A673 (cell line): ENCODE results near the gene CEP164. TPM values are rescaled to one million over a fixed set of nuclear protein-coding genes. Genes with fewer than 3 reads are reported as not detected.

Source experiments
- BruUV-seq: library from RNA; stranded (reverse); fragments of 400-500 nt; replicated peaks from 2 replicates; lab custom pipeline; 2021; lab: Mats Ljungman, UMichigan
- CTCF ChIA-PET: fragments of 300-600 bp; sonication (Branson Sonifier 250); formaldehyde crosslinking; loops from one replicate; lab custom pipeline; 2022; ENCODE audit warnings: antibody characterized with exemption; lab: Charles Lee
- POLR2A ChIA-PET: fragments of 300-600 bp; sonication (Branson Sonifier 250); formaldehyde crosslinking; loops from one replicate; lab custom pipeline; 2022; ENCODE audit warnings: antibody characterized with exemption; ENCODE audit not compliant: low non-redundant PET; lab: Charles Lee
- DNase-seq: peaks from one replicate; pipeline ENCODE4 v3.0.0-alpha.2; 2015; ENCODE audit warnings: low spot score
- H3K27ac ChIP-seq: fragments of 200-600 bp; sonication (generic); 2 replicates; pipeline ENCODE4 v1.5.1; 2016; ENCODE audit warnings: mixed run types, low read depth, mild to moderate bottlenecking, mixed read lengths, antibody characterized with exemption, low read length; ENCODE audit not compliant: poor library complexity, severe bottlenecking
- H3K27me3 ChIP-seq: fragments of 200-600 bp; sonication (generic); replicated peaks from 2 replicates; pipeline ENCODE4 v1.6.1; 2017; ENCODE audit warnings: mixed run types, low read depth, mild to moderate bottlenecking, mixed read lengths, antibody characterized with exemption, low read length; ENCODE audit not compliant: insufficient read depth, poor library complexity
- H3K36me3 ChIP-seq: fragments of 200-600 bp; sonication (generic); 2 replicates; pipeline ENCODE4 v1.6.1; 2016; ENCODE audit warnings: mixed run types, mild to moderate bottlenecking, mixed read lengths, antibody characterized with exemption, low read length; ENCODE audit not compliant: insufficient read depth, poor library complexity, severe bottlenecking
- H3K4me1 ChIP-seq: fragments of 200-600 bp; sonication (generic); 2 replicates; pipeline ENCODE4 v1.6.1; 2017; ENCODE audit warnings: mixed run types, mild to moderate bottlenecking, mixed read lengths, antibody characterized with exemption, low read length; ENCODE audit not compliant: insufficient read depth, poor library complexity, severe bottlenecking
- H3K4me3 ChIP-seq: fragments of 200-600 bp; sonication (generic); 2 replicates; pipeline ENCODE4 v1.5.1; 2016; ENCODE audit warnings: low read depth, mixed run types, mild to moderate bottlenecking, mixed read lengths, low read length; ENCODE audit not compliant: poor library complexity, severe bottlenecking
- H3K9me3 ChIP-seq: fragments of 200-600 bp; sonication (generic); 2 replicates; pipeline ENCODE4 v1.6.1; 2016; ENCODE audit warnings: mixed run types, low read depth, mild to moderate bottlenecking, mixed read lengths, antibody characterized with exemption, low read length; ENCODE audit not compliant: poor library complexity, severe bottlenecking
- CTCF ChIP-seq: fragments of 300-800, 200-600 bp; sonication (generic); conservative IDR thresholded peaks from 2 replicates; pipeline ENCODE4 v1.5.1; 2017; ENCODE audit warnings: low read depth, mild to moderate bottlenecking, antibody characterized with exemption, low read length, moderate library complexity, mixed read lengths
- EZH2 ChIP-seq: fragments of 200-600 bp; sonication (generic); IDR thresholded peaks from 2 replicates; pipeline ENCODE4 v1.6.1; 2017; ENCODE audit warnings: borderline replicate concordance, low read depth, mild to moderate bottlenecking, mixed read lengths, antibody characterized with exemption, low read length; ENCODE audit not compliant: poor library complexity, severe bottlenecking
- intact Hi-C: fragments of 100-400 bp; cut with micrococcal nuclease; formaldehyde crosslinking; loops from one replicate; pipeline ENCODE4 v1.10.0; 2022; ENCODE audit not compliant: unreplicated experiment
- total RNA-seq: library from RNA; stranded (reverse); gene quantifications from 2 replicates; pipeline ENCODE4 v1.2.3, GENCODE V29; 2021

The CEP164 gene
- total RNA-seq, 1 experiment from 2014 or later, result 39.4 TPM

GRCh38 chr11:117387992-117388755 lies 60.5 kb downstream of the CEP164 start:
- Histone ChIP-seq H3K4me1 (no peaks in the 10 kb centered on the region), H3K27me3 (no peaks in the 10 kb centered on the region), H3K9me3 (no peaks in the 10 kb centered on the region), H3K4me3 (no peak overlapping the region), H3K36me3 (peaks cover 12% of the 10 kb centered on the region), H3K27ac (no peak overlapping the region)
- CTCF ChIA-PET, result no interaction called here
- POLR2A ChIA-PET, result no interaction called here
- intact Hi-C loops, result no loop called here
- BruUV-seq, result no TSS peak
- TF ChIP-seq EZH2 (no peak), CTCF (no peak)
- DNase-seq, result no peak

DNA sequence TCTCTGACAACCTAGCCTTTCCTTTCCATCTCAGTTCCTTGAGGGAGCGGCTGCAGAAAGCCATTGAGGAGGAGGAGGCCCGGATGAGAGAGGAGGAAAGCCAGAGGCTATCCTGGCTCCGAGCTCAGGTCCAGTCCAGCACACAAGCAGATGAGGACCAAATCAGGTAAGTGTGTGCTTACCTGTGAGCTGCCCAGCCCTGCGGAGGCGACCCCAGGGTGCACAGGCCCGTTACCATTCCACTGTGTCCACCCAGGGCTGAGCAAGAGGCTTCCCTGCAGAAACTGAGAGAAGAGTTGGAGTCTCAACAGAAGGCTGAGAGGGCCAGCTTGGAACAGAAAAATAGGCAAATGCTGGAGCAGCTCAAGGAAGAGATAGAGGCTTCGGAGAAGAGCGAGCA lies 63.1 kb downstream of the CEP164 start:
- no peaks in the 10 kb centered on the region for H3K9me3 ChIP-seq
- BruUV-seq, result no TSS peak
- TF ChIP-seq EZH2, result no peak
- TF ChIP-seq CTCF, result no peak
- POLR2A ChIA-PET, result no interaction called here
- no peaks in the 10 kb centered on the region for H3K27me3 ChIP-seq
- intact Hi-C loops, result no loop called here
- DNase-seq, result no peak
- CTCF ChIA-PET, result no interaction called here
- no peak overlapping the region for H3K27ac ChIP-seq
- no peaks in the 10 kb centered on the region for H3K4me1 ChIP-seq
- H3K36me3 ChIP-seq, result peaks cover 20% of the 10 kb centered on the region
- no peak overlapping the region for H3K4me3 ChIP-seq

GRCh38 chr11:117391181-117391580 lies 63.5 kb downstream of the CEP164 start:
- no peak for DNase-seq
- no peak overlapping the region for H3K27ac ChIP-seq
- H3K4me3 ChIP-seq, result no peak overlapping the region
- no TSS peak for BruUV-seq
- no peaks in the 10 kb centered on the region for H3K4me1 ChIP-seq
- intact Hi-C loops, result no loop called here
- no peaks in the 10 kb centered on the region for H3K9me3 ChIP-seq
- ChIA-PET POLR2A (no interaction called here), CTCF (no interaction called here)
- no peaks in the 10 kb centered on the region for H3K27me3 ChIP-seq
- no peak for TF ChIP-seq EZH2
- TF ChIP-seq CTCF, result no peak
- H3K36me3 ChIP-seq, result peaks cover 20% of the 10 kb centered on the region
